Nucleus accumbens (tissue), 56 donors: ENCODE measurements around the gene SHROOM3.
"Not testable (repeated sequence)": the region's sequence is repeated elsewhere in the genome, so short reads cannot be mapped to it uniquely, and the experiment has no call there.

Experiments used
- DNase-seq, 56 donors: peaks; one replicate each; lab custom pipeline; 2025; lab: John Stamatoyannopoulos, UW

The SHROOM3 gene

DNA sequence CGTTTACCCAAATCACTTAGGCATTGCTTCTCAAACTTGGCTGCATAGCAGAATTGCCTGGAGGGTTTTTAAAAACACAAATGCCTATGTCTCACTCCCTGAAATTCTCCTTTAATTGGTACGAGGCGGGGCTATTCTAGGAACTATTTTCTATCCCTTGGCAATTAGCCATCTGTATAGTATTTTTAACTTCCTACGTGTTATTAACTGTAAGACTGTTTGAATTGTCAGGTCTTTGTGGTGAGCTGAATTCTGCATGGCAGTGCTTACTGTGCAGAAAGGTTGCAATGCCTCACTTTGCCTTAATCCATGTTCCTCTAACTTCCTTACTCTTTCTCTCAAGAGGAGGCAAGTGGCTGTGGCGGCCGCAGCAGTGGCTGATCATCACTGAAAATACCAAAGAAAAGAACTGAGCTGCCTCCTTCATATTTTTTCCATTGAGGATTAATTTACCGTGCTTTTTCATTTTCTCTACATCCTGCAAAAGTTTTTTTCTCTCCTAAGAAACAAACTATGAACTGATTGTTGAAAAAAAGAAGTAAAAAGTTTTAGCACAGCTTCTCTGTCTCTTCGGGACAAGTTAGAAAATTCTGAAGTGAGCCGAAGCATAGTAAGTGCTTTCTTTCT, at the start of gene SHROOM3:
TSS of gene SHROOM3 (plus strand) at position 329 of the 627 bp plus-strand sequence. CDS start 824 bp downstream, outside the sequence.
- no peak for DNase-seq

DNA sequence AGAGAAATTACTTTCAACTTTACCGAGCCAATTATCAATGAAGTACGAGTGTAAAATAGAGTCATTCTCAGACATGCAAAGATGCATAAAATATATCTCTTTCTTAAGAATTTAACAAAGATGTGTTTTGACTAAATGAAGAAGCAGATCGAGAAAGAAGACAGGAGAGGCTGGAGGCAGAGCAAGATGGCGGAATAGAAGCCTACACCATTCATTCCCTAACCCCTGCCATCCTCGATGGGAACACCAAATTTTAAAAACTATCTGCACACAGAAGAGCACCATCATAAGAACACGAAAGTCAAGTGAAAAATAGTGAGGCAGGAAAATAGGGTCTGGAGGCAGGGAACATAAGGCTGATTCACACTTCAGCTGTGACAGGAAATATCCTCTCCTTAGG, 49.1 kb upstream of the SHROOM3 start:
- DNase-seq, result no peak

DNA sequence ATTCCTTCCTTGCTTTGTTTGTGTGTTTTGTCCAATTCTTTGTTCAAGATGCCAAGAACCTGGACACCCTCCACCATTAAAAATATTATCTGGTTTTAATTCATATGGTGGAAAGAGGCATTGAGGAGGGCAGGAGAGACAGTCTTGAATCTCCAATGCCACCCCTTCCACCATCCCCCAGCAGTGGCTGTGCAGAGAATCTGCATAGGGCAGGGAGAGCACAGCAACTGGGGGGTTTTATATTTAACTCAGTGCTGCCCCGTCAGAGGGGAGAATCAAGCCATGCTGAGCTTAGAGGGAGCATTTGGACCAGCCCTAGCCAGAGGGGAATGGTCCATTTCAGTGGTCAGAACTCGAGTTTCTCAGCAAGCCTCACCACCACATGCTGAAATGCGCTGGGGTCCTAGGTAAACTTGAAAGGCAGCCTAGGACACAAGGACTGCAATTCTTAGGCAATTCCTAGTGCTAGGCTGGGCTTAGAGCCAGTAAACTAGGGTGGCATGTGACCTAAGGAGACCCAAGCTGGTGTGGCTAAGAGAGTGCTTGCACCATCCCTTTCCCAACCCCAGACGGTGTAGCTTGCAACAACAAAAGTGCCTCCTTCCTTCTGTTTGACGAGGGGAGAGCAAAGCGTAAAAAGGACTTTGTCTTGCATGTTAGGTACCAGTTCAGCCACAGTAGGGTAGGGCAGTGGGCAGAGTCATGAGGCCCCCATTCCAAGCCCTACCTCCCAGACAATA, 48.3 kb upstream of the SHROOM3 start:
- no peak for DNase-seq

DNA sequence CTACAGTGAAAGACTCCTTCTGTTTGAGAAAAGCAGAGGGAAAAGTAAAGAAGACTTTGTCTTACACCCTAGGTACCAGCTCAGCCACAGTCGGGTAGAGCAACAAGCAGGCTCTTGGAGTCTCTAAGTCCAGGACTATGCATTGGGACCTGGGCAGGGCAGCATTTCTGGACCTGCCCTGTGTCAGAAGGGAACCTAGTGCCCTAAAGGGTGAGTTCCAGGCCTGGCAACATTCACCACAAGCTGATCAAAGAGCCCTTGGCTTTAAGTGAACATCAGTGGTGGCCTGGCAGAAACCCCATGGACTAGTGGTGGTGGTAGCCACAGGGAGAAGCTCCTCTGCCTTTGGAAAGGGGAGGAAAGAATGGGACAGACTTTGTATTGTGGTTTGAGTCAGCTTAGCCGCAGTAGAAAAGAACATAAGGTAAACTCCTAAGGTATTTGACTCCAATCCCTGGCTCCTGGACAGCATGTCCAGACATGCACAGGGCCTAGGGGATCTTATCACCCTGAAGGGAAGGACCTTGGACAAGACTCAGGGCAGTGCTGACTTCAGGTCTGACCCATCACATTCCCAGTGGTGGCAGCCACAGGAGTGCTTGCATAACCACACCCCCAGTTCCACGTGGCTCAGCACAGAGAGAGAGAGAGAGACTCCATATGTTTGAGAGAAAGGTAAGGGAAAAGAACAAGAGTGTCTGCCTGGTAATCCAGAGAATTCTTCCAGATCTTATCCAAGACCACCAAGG, 46.7 kb upstream of the SHROOM3 start:
- DNase-seq, result no peak

DNA sequence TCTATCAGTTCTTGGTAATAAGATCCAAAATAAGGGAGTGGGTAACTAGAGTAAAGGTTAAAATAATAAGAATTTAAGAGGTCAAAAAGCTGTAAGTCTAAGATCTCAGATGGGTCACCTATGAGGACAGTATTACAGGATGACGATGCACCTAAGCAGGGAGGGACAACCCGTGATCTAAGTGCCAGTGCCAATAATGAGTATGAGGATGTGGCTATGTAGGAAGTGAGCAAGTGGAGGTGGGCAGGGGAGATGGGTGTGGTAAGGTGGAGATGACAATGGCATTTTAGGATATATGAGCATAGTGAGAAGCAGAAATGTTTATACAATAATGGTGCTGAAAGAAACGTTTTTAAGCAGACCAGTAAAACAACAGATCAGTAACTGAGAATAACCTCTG, 33.4 kb upstream of the SHROOM3 start:
- DNase-seq, result no peak

DNA sequence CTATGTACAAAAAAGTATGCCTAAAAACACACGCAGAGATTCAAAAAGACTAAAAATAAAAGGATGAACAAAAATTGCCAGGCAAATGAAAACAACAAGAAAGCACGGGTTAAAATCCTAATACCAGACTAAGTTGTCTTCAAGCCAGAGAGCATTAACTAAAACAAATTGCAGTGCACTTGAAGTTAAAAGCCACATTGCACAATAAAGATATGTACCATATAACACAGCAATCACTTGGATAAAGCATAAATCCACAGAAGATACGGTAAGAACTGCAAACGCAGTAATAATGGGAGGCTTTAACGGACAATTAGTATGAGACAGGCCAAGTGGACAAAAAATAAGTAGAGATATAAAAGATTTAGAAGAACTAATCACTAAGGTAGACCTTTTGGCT, 28.9 kb upstream of the SHROOM3 start:
- no peak for DNase-seq

DNA sequence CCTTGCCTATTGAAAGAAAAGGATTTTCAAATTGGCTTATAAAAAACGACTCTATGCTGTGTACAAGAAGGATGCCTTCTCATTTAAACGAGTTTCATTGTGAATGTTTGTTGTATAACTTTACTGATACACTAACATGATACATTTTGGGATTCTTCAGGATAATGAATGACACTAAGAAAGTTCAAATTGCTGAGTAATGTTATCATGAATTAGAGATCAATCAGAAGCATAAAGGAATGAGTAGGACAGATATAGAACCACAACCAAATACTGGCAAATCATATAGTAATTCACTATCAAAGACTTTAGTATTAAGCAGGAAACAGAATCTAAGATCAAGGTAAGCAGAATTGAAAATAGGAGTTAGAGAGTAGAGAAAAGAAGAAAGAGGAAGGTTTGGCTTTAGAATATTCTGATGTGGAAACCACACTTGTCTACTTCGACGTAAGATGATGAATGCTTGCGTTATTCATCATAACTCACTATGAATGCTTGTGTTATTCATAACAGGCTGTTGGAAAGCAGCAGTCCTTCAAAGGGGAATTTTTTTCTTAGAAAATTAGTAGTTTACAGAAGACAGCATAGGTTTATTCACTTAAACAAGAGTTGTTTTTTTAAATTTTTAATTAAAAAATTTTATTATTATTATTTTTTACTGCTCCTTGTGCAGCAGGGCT, 27.4 kb upstream of the SHROOM3 start:
- DNase-seq, result no peak

DNA sequence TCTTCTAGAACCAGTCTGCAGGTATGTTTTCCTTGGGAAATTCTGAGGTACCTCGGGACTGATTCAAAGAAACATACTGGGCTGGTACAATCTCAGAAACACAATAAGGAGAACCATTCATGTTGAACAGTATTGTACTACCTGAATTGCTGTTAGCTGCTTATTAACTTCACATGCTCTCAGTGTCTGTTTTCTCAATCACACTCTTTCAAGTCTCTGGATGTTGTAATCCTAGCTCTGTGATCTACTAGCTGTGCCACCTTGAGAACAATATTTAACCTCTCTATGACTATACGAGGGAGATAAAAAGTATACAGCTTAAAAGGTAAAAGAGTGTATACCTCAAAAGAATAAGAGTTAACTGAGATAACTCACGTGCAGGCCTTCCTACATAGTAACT, 24.4 kb upstream of the SHROOM3 start:
- no peak for DNase-seq

DNA sequence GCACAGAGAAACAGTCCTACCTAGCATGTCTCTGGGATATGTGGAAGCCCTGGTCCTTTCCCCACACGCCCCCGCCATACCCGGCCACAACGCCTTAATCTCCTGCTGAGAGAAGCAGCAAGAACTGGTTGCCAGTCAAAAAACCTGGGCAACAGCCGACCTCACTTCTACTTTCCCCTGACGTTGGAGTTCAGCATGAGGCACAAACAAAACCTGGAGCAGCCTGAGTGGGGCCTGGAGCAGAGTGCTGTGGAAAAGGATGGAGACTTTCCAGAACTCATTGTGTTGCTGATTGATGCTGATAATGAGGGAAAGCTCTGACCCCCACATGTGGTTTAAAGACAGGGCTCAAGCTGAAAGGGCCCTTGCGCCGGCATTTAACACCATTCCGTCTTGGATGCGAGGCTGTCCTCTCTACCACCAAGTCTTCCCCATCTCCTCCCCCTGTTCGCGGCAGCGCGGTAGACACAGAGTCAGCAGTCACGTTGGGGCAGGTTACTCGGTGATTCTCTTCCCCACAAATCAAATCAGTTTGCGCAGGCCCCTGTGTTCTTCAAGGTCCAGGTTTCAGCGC, 14.8 kb upstream of the SHROOM3 start:
- DNase-seq, result peak in 1 of 56 donors; percentile 2

DNA sequence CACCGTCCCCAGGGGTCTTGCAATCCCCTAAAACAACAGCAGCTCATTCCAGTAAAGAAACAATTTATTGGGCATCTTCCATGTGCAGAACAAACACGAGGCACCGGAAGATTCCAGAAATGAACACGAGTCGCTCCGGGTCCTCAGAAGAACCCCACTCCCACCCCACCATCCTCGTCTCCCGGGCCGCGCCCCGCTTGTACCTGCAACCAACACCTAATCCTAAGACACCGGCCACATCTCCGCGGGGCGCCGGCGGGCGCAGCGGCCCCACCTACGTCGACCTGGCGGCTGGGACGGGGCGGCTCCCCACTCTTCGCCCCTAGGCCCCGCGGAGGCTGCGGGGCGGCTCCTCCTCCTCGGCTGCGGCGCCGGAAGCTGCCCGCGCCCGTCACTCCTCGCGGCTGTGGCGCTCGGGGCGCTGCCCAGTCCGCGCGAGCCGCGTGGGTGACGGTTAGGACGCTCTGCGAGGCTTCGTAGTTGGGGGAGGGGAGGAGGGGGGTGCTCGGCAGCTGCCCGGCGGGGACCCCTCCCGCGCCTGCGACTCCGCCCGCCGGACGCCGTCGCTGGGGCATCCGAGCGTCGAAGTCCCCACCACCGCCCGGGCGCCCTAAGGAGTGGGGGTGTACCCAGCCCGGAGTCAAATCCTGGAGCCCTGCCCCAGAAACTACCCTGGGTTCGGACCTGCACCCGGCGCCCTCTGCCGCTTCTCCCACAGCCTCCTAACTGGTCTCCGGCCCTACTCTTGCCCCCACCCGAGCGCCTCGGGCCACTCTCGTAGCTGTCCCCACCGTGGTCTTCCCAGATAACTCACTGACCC, 14.1 kb upstream of the SHROOM3 start, which contains the start of gene CCDC158:
TSS of gene CCDC158 (minus strand) at position 380 of the 820 bp plus-strand sequence. CDS start 17,934 bp downstream, outside the sequence.
- DNase-seq, result peak in 2 of 56 donors; percentile 12 to 24

DNA sequence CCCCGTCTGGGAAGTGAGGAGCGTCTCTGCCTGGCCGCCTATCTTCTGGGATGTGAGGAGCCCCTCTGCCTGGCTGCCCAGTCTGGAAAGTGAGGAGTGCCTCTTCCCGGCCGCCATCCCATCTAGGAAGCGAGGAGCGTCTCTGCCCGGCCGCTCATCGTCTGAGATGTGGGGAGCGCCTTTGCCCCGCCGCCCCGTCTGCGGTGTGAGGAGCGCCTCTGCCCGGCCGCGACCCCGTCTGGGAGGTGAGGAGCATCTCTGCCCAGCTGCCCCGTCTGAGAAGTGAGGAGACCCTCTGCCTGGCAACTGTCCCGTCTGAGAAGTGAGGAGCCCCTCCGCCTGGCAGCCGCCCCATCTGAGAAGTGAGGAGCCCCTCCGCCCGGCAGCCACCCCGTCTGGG, 11.9 kb upstream of the SHROOM3 start:
- not testable (repeated sequence) for DNase-seq

DNA sequence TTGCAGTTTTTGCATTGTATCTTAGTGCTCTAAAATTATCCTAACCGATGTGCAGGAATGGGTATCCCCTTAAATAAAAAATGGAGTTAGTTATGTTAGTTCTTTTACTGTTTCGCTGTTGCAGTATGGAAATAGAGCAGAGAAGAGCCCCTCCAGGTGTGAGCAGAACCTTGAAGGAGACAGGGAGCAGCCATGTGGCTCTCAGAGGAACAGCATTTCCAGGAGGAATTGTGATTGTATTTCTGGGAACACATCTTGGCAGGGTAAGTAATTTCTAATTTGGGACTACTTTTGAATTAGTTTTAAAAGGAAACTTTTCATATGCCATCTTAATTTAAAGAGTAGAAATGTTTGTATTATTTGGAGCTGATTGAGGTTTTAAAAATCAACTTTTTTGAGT, 8.8 kb upstream of the SHROOM3 start:
- DNase-seq, result no peak

DNA sequence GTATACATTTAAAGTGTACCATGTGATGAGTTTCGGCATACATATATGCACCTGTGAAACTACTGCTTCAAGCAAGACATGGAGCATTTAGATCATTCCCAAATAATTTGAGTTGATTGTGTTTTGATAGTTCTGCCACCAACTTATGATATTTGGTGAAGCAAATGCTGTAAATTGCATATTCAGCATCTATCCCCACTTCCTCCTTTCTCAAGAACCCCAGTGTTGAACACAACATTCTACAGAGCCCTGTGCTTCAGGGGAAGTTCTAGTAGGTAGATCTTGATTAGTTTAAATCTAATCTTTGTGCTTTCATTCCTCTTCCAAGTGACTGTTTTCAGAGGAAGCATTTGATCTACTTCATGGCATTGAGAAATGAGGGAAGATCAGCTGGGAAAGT, 5.4 kb upstream of the SHROOM3 start:
- DNase-seq, result no peak

DNA sequence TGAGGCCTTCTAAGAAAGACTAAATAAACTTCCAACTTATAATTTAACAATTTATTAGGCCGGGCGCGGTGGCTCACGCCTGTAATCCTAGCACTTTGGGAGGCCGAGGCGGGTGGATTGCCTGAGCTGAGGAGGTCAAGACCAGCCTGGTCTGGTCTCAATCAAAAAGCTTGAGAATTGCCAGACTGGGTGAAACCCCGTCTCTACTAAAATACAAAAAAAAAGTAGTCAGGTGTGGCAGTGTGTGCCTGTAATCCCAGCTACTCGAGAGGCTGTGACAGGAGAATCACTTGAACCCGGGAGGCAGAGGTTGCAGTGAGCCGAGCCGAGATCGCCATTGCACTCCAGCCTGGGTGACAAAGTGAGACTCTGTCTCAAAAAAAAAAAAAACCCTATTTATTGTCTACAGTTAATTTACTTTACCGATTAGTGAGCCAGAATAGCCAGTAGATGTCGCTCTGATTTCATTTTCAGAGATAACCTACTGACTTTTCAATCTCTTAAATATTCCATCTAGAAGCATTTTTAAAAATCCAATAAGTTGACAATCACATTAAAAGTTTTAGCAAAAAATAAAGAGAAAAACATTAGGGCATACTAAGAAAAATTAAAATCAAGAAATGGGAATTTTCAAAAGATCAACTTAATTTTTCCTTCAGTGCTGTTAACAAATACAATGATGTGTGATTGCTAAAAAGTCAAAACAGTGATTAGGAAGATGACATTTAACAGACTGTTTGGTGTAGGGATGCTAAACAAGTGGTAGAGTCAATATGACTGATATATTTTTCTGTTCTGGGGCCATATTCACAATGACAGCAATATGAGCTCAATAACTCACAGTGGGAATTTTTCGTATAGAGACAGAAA, 4.3 kb upstream of the SHROOM3 start:
- no peak for DNase-seq

DNA sequence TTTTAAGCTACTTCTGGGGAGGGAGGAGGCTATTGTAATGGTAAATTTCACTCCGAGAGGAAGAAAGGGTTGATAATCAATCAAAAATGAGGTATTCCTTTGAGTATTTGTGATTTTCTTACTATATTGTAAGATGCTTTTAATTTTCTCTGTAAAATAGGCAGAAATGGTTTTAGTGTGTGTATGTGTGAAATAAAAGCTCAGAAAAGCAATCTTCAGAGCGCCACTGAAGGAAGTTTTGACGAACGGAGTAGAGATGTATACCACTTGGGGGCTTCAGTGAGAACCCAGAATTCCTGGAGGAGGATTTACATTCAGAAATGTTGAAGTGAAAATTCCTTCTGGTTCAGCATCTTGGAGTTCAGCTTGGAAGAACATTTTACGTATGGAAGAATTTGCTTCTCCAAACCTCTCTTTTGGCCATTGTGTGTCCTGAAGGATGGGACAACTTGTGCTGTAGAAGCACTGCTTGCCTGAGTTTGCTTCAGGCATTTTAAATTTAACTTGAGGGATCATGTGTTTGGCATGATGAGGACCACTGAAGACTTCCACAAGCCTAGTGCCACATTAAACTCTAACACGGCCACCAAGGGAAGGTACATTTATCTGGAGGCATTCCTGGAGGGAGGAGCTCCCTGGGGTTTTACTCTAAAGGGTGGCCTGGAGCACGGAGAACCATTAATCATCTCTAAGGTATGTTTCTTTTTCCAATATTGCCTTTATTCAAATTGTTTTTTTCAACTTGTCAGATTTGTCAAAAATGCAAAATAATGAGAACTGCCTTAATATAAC, 695 bp downstream of the SHROOM3 start:
- DNase-seq, result no peak

DNA sequence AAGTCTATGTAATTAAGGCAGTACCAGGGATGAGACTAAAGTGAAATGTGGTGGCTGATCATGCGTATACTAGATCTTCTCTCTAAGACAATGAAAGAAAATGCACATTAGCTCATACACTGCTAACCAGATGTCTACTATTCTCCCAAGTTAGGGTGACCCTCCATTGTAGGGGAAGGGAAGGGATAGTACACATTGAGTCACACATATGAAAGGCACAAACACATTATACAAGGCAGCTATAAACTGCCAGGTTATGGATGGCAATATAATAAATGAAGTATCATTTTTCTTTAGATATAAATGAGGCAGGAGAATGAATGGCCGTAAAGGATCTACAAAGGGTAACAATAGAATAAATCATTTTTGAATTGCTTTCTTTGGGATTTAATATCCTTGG, 4.5 kb downstream of the SHROOM3 start:
- no peak for DNase-seq

DNA sequence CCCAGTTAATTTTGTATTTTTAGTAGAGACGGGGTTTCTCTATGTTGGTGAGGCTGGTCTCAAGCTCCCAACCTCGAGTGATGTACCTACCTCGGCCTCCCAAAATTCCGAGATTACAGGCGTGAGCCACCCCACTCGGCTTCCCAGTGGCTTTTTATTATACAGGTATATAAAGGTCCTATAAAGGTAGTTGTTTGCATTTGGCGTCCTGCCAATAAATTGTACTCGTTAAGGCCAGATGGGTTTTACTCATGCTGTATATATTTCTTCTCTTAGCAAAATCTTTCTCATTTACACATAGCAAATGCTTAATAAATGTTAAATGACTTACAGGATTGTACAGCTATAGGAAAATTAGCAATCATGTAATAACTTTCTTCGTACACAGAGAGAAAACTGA, 6.9 kb downstream of the SHROOM3 start:
- no peak for DNase-seq

DNA sequence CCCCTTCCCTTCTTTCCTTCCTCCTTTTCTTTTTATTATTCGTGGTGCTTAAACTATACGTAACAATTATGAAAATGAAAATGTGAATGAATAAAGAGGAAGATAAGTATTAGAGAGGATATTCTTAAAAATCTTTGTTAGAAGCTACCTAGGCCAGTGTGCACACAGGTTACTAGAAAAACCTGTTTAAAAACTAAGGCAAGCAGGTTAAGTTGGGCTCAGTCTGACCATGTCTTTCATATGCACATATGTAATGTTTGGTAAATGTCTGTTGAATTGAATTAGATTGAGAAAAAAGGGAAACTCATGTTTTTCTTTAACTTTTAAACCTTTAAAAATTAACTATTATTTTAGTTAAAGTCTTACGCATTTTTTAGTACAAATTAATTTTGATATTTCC, 7.8 kb downstream of the SHROOM3 start:
- no peak for DNase-seq
